ENCODE results near the gene BARX2. TPM values are rescaled to one million over a fixed set of nuclear protein-coding genes. Genes with fewer than 3 reads are reported as not detected.

BARX2 gene
- total RNA-seq, 1 donor from 2014 or later: not detected

GRCh38 chr11:129457321-129457720 is 81.7 kb downstream of the BARX2 start:
- Mint-ChIP-seq H3K9me3 (peaks cover 2% of the 10 kb centered on the region), H3K27me3 (ENCODE audit: low read depth) (no peaks in the 10 kb centered on the region), H3K4me1 (peaks cover 42% of the 10 kb centered on the region), H3K27ac (ENCODE audit: unreplicated experiment) (peak overlapping the region; percentile 64), H3K36me3 (ENCODE audit: low read depth) (no peaks in the 10 kb centered on the region), H3K4me3 (no peak overlapping the region)
- no peak for TF ChIP-seq CTCF (conservative IDR thresholded peaks at IDR 0.05)
- no peak for DNase-seq (ENCODE audit: low read depth, low spot score)

- TF ChIP-seq CTCF (conservative IDR thresholded peaks at IDR 0.05): no peak
- H3K27ac Mint-ChIP-seq (ENCODE audit: unreplicated experiment): no peak overlapping the region
- H3K4me1 Mint-ChIP-seq: peaks cover 37% of the 10 kb centered on the region
Measured at GRCh38 chr11:129458278-129458677, 82.6 kb downstream of the BARX2 start.

GRCh38 chr11:129458756-129459535 is 83.3 kb downstream of the BARX2 start:
- Mint-ChIP-seq H3K4me3 (no peak overlapping the region), H3K9me3 (peaks cover 4% of the 10 kb centered on the region), H3K27ac (ENCODE audit: unreplicated experiment) (no peak overlapping the region), H3K36me3 (ENCODE audit: low read depth) (peaks cover 3% of the 10 kb centered on the region), H3K27me3 (ENCODE audit: low read depth) (peaks cover 3% of the 10 kb centered on the region), H3K4me1 (peaks cover 31% of the 10 kb centered on the region)
- no peak for DNase-seq (ENCODE audit: low read depth, low spot score)
- TF ChIP-seq CTCF (conservative IDR thresholded peaks at IDR 0.05): no peak

More at GRCh38 chr11:129458278-129458677, 82.6 kb downstream of the BARX2 start:
- Mint-ChIP-seq H3K27me3 (ENCODE audit: low read depth) (peaks cover 2% of the 10 kb centered on the region), H3K36me3 (ENCODE audit: low read depth) (peaks cover 2% of the 10 kb centered on the region), H3K9me3 (peaks cover 4% of the 10 kb centered on the region), H3K4me3 (no peak overlapping the region)
- DNase-seq (ENCODE audit: low read depth, low spot score): no peak

GRCh38 chr11:129460714-129461113 is 85.1 kb downstream of the BARX2 start:
- DNase-seq (ENCODE audit: low read depth, low spot score): no peak
- H3K36me3 Mint-ChIP-seq (ENCODE audit: low read depth): peaks cover 3% of the 10 kb centered on the region
- peaks cover 10% of the 10 kb centered on the region for H3K27me3 Mint-ChIP-seq (ENCODE audit: low read depth)
- H3K9me3 Mint-ChIP-seq: peaks cover 9% of the 10 kb centered on the region
- TF ChIP-seq CTCF (conservative IDR thresholded peaks at IDR 0.05): no peak
- H3K4me1 Mint-ChIP-seq: peaks cover 22% of the 10 kb centered on the region
- no peak overlapping the region for H3K4me3 Mint-ChIP-seq
- no peak overlapping the region for H3K27ac Mint-ChIP-seq (ENCODE audit: unreplicated experiment)

- peaks cover 8% of the 10 kb centered on the region for H3K27me3 Mint-ChIP-seq (ENCODE audit: low read depth)
- H3K9me3 Mint-ChIP-seq: peaks cover 3% of the 10 kb centered on the region
- H3K27ac Mint-ChIP-seq (ENCODE audit: unreplicated experiment): no peak overlapping the region
- no peak overlapping the region for H3K4me3 Mint-ChIP-seq
- no peaks in the 10 kb centered on the region for H3K36me3 Mint-ChIP-seq (ENCODE audit: low read depth)
- no peak for TF ChIP-seq CTCF (conservative IDR thresholded peaks at IDR 0.05)
- no peak for DNase-seq (ENCODE audit: low read depth, low spot score)
- H3K4me1 Mint-ChIP-seq: no peaks in the 10 kb centered on the region
Measured at GRCh38 chr11:129484068-129484467, 108.4 kb downstream of the BARX2 start.
